Activated CD8-positive, alpha-beta memory T cell treated with anti-CD3 and anti-CD28 coated beads for 24 hours (primary cell): ENCODE results near the gene RPA3.
"Not testable (repeated sequence)": the region's sequence is repeated elsewhere in the genome, so short reads cannot be mapped to it uniquely, and the experiment has no call there.

Experiments
- DNase-seq: peaks from one replicate; pipeline ENCODE4 v3.0.0-alpha.2; 2020

RPA3 gene

GRCh38 chr7:7688956-7689355, 29.5 kb downstream of the RPA3 start:
- no peak for DNase-seq

- no peak for DNase-seq
Measured at GRCh38 chr7:7688310-7688709, 30.1 kb downstream of the RPA3 start.

- no peak for DNase-seq
Measured at GRCh38 chr7:7687800-7688199, 30.6 kb downstream of the RPA3 start.

- no peak for DNase-seq
Measured at GRCh38 chr7:7686811-7687508, 31.4 kb downstream of the RPA3 start.

GRCh38 chr7:7682861-7683260, 35.5 kb downstream of the RPA3 start:
- DNase-seq: no peak

GRCh38 chr7:7681936-7682329, 36.5 kb downstream of the RPA3 start:
- no peak for DNase-seq

GRCh38 chr7:7681191-7681935, 37.0 kb downstream of the RPA3 start:
- no peak for DNase-seq

GRCh38 chr7:7679640-7680039, 38.8 kb downstream of the RPA3 start:
- DNase-seq: not testable (repeated sequence)

GRCh38 chr7:7675686-7676085, 42.7 kb downstream of the RPA3 start:
- no peak for DNase-seq

- DNase-seq: no peak
Measured at GRCh38 chr7:7673240-7673550, 45.2 kb downstream of the RPA3 start.

GRCh38 chr7:7672545-7673239, 45.7 kb downstream of the RPA3 start:
- DNase-seq: no peak

- no peak for DNase-seq
Measured at GRCh38 chr7:7671361-7671760, 47.0 kb downstream of the RPA3 start.

- no peak for DNase-seq
Measured at GRCh38 chr7:7670490-7670889, 47.9 kb downstream of the RPA3 start.

GRCh38 chr7:7668706-7669105, 49.7 kb downstream of the RPA3 start:
- DNase-seq: no peak

GRCh38 chr7:7667187-7667586, 51.2 kb downstream of the RPA3 start:
- DNase-seq: no peak

- no peak for DNase-seq
Measured at GRCh38 chr7:7665031-7665430, 53.4 kb downstream of the RPA3 start.

GRCh38 chr7:7664291-7664690, 54.1 kb downstream of the RPA3 start:
- no peak for DNase-seq

GRCh38 chr7:7662527-7662926, 55.9 kb downstream of the RPA3 start:
- DNase-seq: no peak

- DNase-seq: not testable (repeated sequence)
Measured at GRCh38 chr7:7656459-7656858, 61.9 kb downstream of the RPA3 start.

- DNase-seq: no peak
Measured at GRCh38 chr7:7654964-7655715, 63.3 kb downstream of the RPA3 start.

- DNase-seq: no peak
Measured at GRCh38 chr7:7653593-7654187, 64.7 kb downstream of the RPA3 start.

GRCh38 chr7:7652798-7653540, 65.4 kb downstream of the RPA3 start:
- no peak for DNase-seq
